IMR-90 (cell line): ENCODE measurements around the gene MIPEP. TPM values are rescaled to one million over a fixed set of nuclear protein-coding genes. Genes with fewer than 3 reads are reported as not detected.
A peak's percentile ranks its signal among the peaks of the same experiment; 100 is the strongest.

ENCODE experiments used
- ATAC-seq: fragments of 200-7000 bp; cut with Tn5 transposase; 2 replicates; pipeline ENCODE4 v1.9.1; 2020; ENCODE audit warnings: low read depth, mild to moderate bottlenecking, moderate library complexity
- BruUV-seq: library from RNA; stranded (reverse); fragments of 400-500 nt; replicated peaks from 2 replicates; lab custom pipeline; 2021; lab: Mats Ljungman, UMichigan
- CTCF ChIA-PET: fragments of 300-600 bp; formaldehyde crosslinking; extraction: SDS; loops from one replicate; lab custom pipeline; 2021; ENCODE audit warnings: antibody characterized with exemption; lab: Yijun Ruan, JAX
- POLR2A ChIA-PET: fragments of 300-600 bp; sonication (Branson Sonifier 250); formaldehyde crosslinking; loops from one replicate; lab custom pipeline; 2022; ENCODE audit warnings: antibody characterized with exemption; ENCODE audit not compliant: unreplicated experiment; lab: Charles Lee
- DNase-seq: peaks from one replicate; pipeline ENCODE4 v3.0.0; 2013
- H2AFZ ChIP-seq: replicated peaks from 2 replicates; pipeline ENCODE3; 2013; ENCODE audit warnings: low read length, mild to moderate bottlenecking; ENCODE audit not compliant: poor library complexity
- H2AK5ac ChIP-seq: 2 replicates; pipeline ENCODE4 v1.6.1; 2013; ENCODE audit warnings: low read depth, low read length, inconsistent platforms
- H2AK9ac ChIP-seq: replicated peaks from 2 replicates; pipeline ENCODE3; 2013; ENCODE audit warnings: mild to moderate bottlenecking, low read depth, low read length, moderate library complexity; ENCODE audit not compliant: poor library complexity
- H2BK120ac ChIP-seq: 2 replicates; pipeline ENCODE4 v1.6.1; 2013; ENCODE audit warnings: low read depth, low read length, inconsistent platforms
- H2BK15ac ChIP-seq: 3 replicates; pipeline ENCODE4 v1.6.1; 2013; ENCODE audit warnings: low read depth, low read length, inconsistent platforms
- H2BK20ac ChIP-seq: 2 replicates; pipeline ENCODE4 v1.6.1; 2013; ENCODE audit warnings: low read depth, mild to moderate bottlenecking, inconsistent platforms, low read length, moderate library complexity
- H2BK5ac ChIP-seq: 2 replicates; pipeline ENCODE4 v1.6.1; 2013; ENCODE audit warnings: mild to moderate bottlenecking, low read depth, low read length, inconsistent platforms; ENCODE audit not compliant: poor library complexity, severe bottlenecking
- H3K14ac ChIP-seq: replicated peaks from 2 replicates; pipeline ENCODE4 v1.6.1; 2013; ENCODE audit warnings: low read depth, low read length, inconsistent platforms
- H3K18ac ChIP-seq: 2 replicates; pipeline ENCODE4 v1.6.1; 2013; ENCODE audit warnings: low read depth, low read length, control low read depth
- H3K23ac ChIP-seq: 2 replicates; pipeline ENCODE4 v1.6.1; 2013; ENCODE audit warnings: low read depth, low read length, inconsistent platforms
- H3K27ac ChIP-seq: 2 replicates; pipeline ENCODE4 v1.5.1; 2013; ENCODE audit warnings: mild to moderate bottlenecking, control low read depth, low read length; ENCODE audit not compliant: insufficient read depth
- H3K27me3 ChIP-seq: 2 replicates; pipeline ENCODE4 v1.6.1; 2013; ENCODE audit warnings: low read length; ENCODE audit not compliant: control insufficient read depth, insufficient read depth
- H3K36me3 ChIP-seq: 2 replicates; pipeline ENCODE4 v1.6.1; 2013; ENCODE audit warnings: low read length, mixed read lengths; ENCODE audit not compliant: control insufficient read depth, insufficient read depth
- H3K4ac ChIP-seq: 2 replicates; pipeline ENCODE4 v1.6.1; 2013; ENCODE audit warnings: low read depth, low read length, inconsistent platforms
- H3K4me1 ChIP-seq: 2 replicates; pipeline ENCODE4 v1.6.1; 2013; ENCODE audit warnings: low read length, mixed read lengths; ENCODE audit not compliant: control insufficient read depth, insufficient read depth
- H3K4me2 ChIP-seq: 2 replicates; pipeline ENCODE4 v1.6.1; 2013; ENCODE audit warnings: low read depth, mild to moderate bottlenecking, control low read depth, low read length, moderate library complexity
- H3K4me3 ChIP-seq: 2 replicates; pipeline ENCODE4 v1.5.1; 2013; ENCODE audit warnings: low read depth, mild to moderate bottlenecking, control low read depth, low read length, moderate library complexity; ENCODE audit not compliant: insufficient read depth
- H3K56ac ChIP-seq: 2 replicates; pipeline ENCODE4 v1.6.1; 2013; ENCODE audit warnings: low read length, inconsistent platforms; ENCODE audit not compliant: insufficient read depth; ENCODE audit errors: extremely low read depth
- H3K79me1 ChIP-seq, 2 experiments: 2 replicates each; pipeline ENCODE4 v1.6.1; 2013; ENCODE audit warnings: low read length in 2 of 2, inconsistent platforms in 1 of 2, low read depth in 1 of 2
- H3K9ac ChIP-seq: 2 replicates; pipeline ENCODE4 v1.6.1; 2013; ENCODE audit warnings: low read depth, low read length, control low read depth
- H3K9me1 ChIP-seq: 2 replicates; pipeline ENCODE4 v1.6.1; 2013; ENCODE audit warnings: low read length, inconsistent platforms; ENCODE audit not compliant: insufficient read depth
- H3K9me3 ChIP-seq: 2 replicates; pipeline ENCODE4 v1.6.1; 2013; ENCODE audit warnings: low read length; ENCODE audit not compliant: control insufficient read depth, insufficient read depth
- H4K20me1 ChIP-seq: 2 replicates; pipeline ENCODE4 v1.6.1; 2013; ENCODE audit warnings: low read length, inconsistent platforms; ENCODE audit not compliant: insufficient read depth
- H4K5ac ChIP-seq: 2 replicates; pipeline ENCODE4 v1.6.1; 2013; ENCODE audit warnings: mild to moderate bottlenecking, low read depth, low read length, control low read depth
- H4K8ac ChIP-seq, 2 experiments: 2 replicates each; pipeline ENCODE4 v1.6.1; 2013; ENCODE audit warnings: low read depth in 2 of 2, low read length in 2 of 2, control low read depth in 1 of 2, inconsistent platforms in 1 of 2
- H4K91ac ChIP-seq: 2 replicates; pipeline ENCODE4 v1.6.1; 2013; ENCODE audit warnings: low read depth, low read length, inconsistent platforms; ENCODE audit not compliant: insufficient read depth
- POLR2A ChIP-seq: IDR thresholded peaks from 2 replicates; pipeline ENCODE4 v1.6.1; 2012; ENCODE audit warnings: mild to moderate bottlenecking, low read depth, low read length
- RAD21 ChIP-seq: IDR thresholded peaks from 2 replicates; pipeline ENCODE4 v1.6.1; 2012; ENCODE audit warnings: low read length, improper control_type of control experiment
- RCOR1 ChIP-seq: IDR thresholded peaks from 2 replicates; pipeline ENCODE4 v1.6.1; 2012; ENCODE audit warnings: mild to moderate bottlenecking, low read length, improper control_type of control experiment; ENCODE audit not compliant: insufficient replicate concordance
- SMC3 ChIP-seq: fragments of 150-350 bp; IDR thresholded peaks from 2 replicates; pipeline ENCODE4 v1.6.1; 2016; ENCODE audit warnings: low read depth, mild to moderate bottlenecking, antibody characterized with exemption, low read length, moderate library complexity
- WGBS, 2 experiments: methylation state at CpG; one replicate each; pipeline versions ENCODE4 v1.1.5 to v1.1.7; 2013; ENCODE audit warnings: missing lambda C conversion rate in 2 of 2; ENCODE audit not compliant: insufficient read length in 1 of 2; ENCODE audit errors: extremely low coverage in 2 of 2; 5-methylcytosine and 5-hydroxymethylcytosine counted together
- dilution Hi-C: fragments of 300-500 bp; cut with HindIII; formaldehyde crosslinking; loops from one replicate; pipeline ENCODE4 v1.14.3; 2018; ENCODE audit warnings: low sequenced_read_pairs; ENCODE audit not compliant: unreplicated experiment
- in situ Hi-C: fragments of 300-500 bp; cut with MboI; formaldehyde crosslinking; loops from 3 replicates; pipeline ENCODE4 v1.14.3; 2019; ENCODE audit warnings: low sequenced_read_pairs, inconsistent platforms, mixed read lengths
- intact Hi-C: fragments of 100-400 bp; cut with micrococcal nuclease; formaldehyde crosslinking; loops from 2 replicates; pipeline ENCODE4 v1.10.0; 2022
- polyA plus RNA-seq, 3 experiments: library from polyadenylated mRNA; depleted of rRNA; stranded (reverse); fragments of >200 nt; gene quantifications; 2 replicates each; pipeline ENCODE4 v1.2.3, GENCODE V29; 2012; ENCODE audit warnings: low replicate concordance in 1 of 3
- total RNA-seq: library from RNA; depleted of rRNA; stranded (reverse); fragments of >200 nt; gene quantifications from 2 replicates; pipeline ENCODE4 v1.2.3, GENCODE V29; 2012
- TF ChIP-seq, protein P1 (sequence below): fragments of 150-350 bp; IDR thresholded peaks from 2 replicates; pipeline ENCODE4 v1.6.1; 2016; ENCODE audit warnings: low read depth, mild to moderate bottlenecking, low read length, moderate library complexity, borderline replicate concordance

MIPEP gene
- total and polyA plus RNA-seq, 2 of the 4 experiments (the other 2 are of a cell fraction) = 15.0 to 21.5 TPM

DNA sequence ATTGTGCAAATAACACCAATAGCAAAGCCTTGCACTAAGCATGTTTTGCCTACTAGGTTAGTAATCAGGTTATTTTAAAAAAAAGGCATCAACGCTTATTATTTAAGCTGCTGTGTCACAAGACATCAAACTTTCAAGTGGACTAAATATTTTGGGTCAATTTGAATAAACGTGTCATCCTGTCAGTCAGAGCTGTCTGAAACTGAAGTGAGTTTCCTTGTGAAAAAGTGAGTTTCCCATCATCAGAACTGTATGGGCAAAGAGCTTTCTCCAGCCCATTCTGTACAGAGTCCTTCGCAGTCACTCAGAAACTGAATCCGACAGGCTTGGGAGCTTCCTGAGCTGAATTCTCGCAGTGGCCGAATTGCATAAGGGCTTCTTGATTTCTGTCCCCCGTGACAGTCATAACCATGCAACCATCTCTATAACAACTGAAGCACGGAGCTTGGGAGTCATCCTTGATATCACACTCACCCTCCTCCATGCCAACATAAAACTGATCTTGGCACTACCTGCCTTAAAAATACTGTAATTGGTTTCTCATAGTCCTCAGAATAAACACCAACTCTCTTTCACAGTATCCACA lies 139.8 kb downstream of the MIPEP start:
- H3K36me3 ChIP-seq = peaks cover 4% of the 10 kb centered on the region; the same call in 1 of the 2 replicates
- H3K4me2 ChIP-seq = no peak overlapping the region
- no peak overlapping the region for H2BK5ac ChIP-seq
- H2BK15ac ChIP-seq = peak overlapping the region; percentile 55; the same call in 2 of the 3 replicates
- H2AK9ac ChIP-seq = no peak overlapping the region
- H3K56ac ChIP-seq = no peak overlapping the region
- no peak overlapping the region; the same call in 1 of the 2 replicates for H3K23ac ChIP-seq
- H4K8ac ChIP-seq = peak overlapping the region in 1 of 2 experiments; percentile 48; a peak in 3 of 4 replicates
- no peak overlapping the region for H3K4me3 ChIP-seq
- WGBS, 2 experiments = 80% methylated on average over 1 of the region's 8 CpGs; no CpG with 5 or more reads in 1 of the 2 experiments
- peak overlapping the region; percentile 91 for H2AK5ac ChIP-seq
- H4K5ac ChIP-seq = peak overlapping the region; percentile 19; the same call in 1 of the 2 replicates
- H2BK120ac ChIP-seq = peak overlapping the region; percentile 82
- no peak for DNase-seq
- intact Hi-C loops (no loop called here), dilution Hi-C loops (no loop called here), in situ Hi-C loops (no loop called here)
- peak overlapping the region; percentile 91 for H2BK20ac ChIP-seq
- peak overlapping the region; percentile 48; the same call in 1 of the 2 replicates for H3K27ac ChIP-seq
- no peaks in the 10 kb centered on the region; a peak in 1 of 4 replicates for H3K79me1 ChIP-seq
- peak overlapping the region; percentile 84 for H3K4ac ChIP-seq
- no peak overlapping the region for H2AFZ ChIP-seq
- peaks cover 24% of the 10 kb centered on the region for H3K4me1 ChIP-seq
- H3K9me3 ChIP-seq = no peaks in the 10 kb centered on the region
- H3K27me3 ChIP-seq = no peaks in the 10 kb centered on the region
- ChIA-PET POLR2A (no interaction called here), CTCF (interaction anchor here (0.5 to 1.2 kb wide), 2 partner anchors 39 to 159 kb away, joined by 3 read pairs; no protein-coding TSS in a partner anchor)
- H3K14ac ChIP-seq = peak overlapping the region; percentile 53
- peak overlapping the region; percentile 44 for H3K18ac ChIP-seq
- no peak for ATAC-seq
- no peak overlapping the region for H3K9ac ChIP-seq
- H3K9me1 ChIP-seq = peaks cover 18% of the 10 kb centered on the region
- no peak overlapping the region; the same call in 1 of the 2 replicates for H4K91ac ChIP-seq
- no TSS peak for BruUV-seq
- H4K20me1 ChIP-seq = no peaks in the 10 kb centered on the region
- TF ChIP-seq RCOR1 (no peak), POLR2A (no peak), RAD21 (no peak), SMC3 (no peak)
- TF ChIP-seq, protein P1, sequence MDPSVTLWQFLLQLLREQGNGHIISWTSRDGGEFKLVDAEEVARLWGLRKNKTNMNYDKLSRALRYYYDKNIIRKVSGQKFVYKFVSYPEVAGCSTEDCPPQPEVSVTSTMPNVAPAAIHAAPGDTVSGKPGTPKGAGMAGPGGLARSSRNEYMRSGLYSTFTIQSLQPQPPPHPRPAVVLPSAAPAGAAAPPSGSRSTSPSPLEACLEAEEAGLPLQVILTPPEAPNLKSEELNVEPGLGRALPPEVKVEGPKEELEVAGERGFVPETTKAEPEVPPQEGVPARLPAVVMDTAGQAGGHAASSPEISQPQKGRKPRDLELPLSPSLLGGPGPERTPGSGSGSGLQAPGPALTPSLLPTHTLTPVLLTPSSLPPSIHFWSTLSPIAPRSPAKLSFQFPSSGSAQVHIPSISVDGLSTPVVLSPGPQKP = no peak
